IPS-15b (cell line): Measurements from ENCODE around the gene SUPT7L.
"Not testable (repeated sequence)": the region's sequence is repeated elsewhere in the genome, so short reads cannot be mapped to it uniquely, and the experiment has no call there.

ENCODE experiments used
- H3K27me3 ChIP-seq: one replicate; pipeline ENCODE4 v1.6.1; 2013; ENCODE audit warnings: low read length; ENCODE audit not compliant: control insufficient read depth, insufficient read depth
- H3K36me3 ChIP-seq: one replicate; pipeline ENCODE4 v1.6.1; 2013; ENCODE audit warnings: low read length; ENCODE audit not compliant: control insufficient read depth, insufficient read depth
- H3K4me1 ChIP-seq: one replicate; pipeline ENCODE4 v1.6.1; 2013; ENCODE audit warnings: mild to moderate bottlenecking, low read length; ENCODE audit not compliant: control insufficient read depth, insufficient read depth
- H3K4me3 ChIP-seq: one replicate; pipeline ENCODE4 v1.5.1; 2013; ENCODE audit warnings: low read depth, low read length
- H3K9ac ChIP-seq: one replicate; pipeline ENCODE4 v1.6.1; 2013; ENCODE audit warnings: low read depth, mild to moderate bottlenecking, low read length
- H3K9me3 ChIP-seq: one replicate; pipeline ENCODE4 v1.6.1; 2013; ENCODE audit warnings: mild to moderate bottlenecking, low read length; ENCODE audit not compliant: control insufficient read depth, insufficient read depth

SUPT7L gene

DNA sequence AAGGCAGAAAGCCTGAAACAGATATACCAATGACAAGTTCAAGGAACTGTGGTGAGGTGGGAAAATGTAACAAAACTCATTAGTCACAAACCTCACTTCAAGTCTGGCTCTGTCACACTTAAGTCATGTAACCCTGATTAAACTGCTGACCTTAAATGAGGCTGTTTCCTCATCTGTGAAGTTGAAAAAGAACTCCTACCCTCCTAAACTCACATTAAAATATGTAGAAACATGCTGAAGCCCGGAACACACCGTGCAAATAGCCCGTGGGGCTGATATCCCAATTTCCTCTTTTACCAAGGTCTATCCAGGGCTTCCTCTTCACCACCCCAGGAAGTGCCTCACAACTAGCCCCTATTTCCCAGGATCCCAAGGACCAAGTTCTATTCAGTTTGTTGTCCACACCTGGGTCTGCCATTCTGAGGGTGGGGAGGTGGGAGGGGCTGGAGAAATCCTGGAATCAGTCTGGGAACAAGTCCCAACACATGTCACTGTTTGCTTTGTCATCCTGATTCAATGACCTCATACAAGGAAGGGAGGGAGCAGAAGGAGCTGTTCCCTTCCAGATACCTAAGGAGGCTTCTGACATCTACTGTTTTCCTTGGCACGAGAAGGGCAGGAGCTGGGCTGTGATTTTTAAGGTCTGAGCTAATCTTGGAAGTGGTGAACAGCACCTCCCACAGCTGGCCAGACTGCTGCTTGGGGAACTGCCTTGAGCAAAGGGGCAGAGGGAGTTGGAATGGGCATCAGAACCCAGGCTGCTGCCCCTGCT, 42.6 kb upstream of the SUPT7L start:
- H3K9me3 ChIP-seq, result no peaks in the 10 kb centered on the region
- no peak overlapping the region for H3K9ac ChIP-seq
- no peak overlapping the region for H3K4me3 ChIP-seq
- peaks cover 10% of the 10 kb centered on the region for H3K4me1 ChIP-seq
- H3K36me3 ChIP-seq, result no peaks in the 10 kb centered on the region
- no peaks in the 10 kb centered on the region for H3K27me3 ChIP-seq

DNA sequence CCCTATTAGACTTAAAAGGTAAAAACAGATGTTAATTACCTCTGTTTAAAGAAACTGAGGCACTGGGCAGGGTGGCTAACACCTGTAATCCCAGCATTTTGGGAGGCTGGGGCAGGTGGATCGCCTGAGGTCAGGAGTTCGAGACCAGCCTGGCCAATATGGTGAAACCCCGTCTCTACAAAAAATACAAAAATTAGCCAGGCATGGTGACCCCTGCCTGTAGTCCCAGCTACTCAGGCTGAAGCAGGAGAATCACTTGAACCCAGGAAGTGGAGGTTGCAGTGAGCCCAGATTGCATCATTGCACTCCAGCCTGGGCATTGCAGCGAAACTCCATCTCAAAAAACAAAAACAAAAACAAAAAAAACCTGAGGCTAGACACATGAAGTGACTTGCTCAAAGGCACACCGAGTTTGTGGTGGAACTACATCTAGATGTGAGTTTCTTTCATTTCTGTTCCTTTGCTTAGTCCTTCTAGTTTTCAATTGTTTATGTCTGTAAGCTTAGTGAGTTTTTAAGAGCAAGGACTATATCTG, 41.0 kb upstream of the SUPT7L start:
- no peak overlapping the region for H3K9ac ChIP-seq
- no peaks in the 10 kb centered on the region for H3K9me3 ChIP-seq
- H3K27me3 ChIP-seq, result no peaks in the 10 kb centered on the region
- H3K4me3 ChIP-seq, result no peak overlapping the region
- peaks cover 10% of the 10 kb centered on the region for H3K4me1 ChIP-seq
- H3K36me3 ChIP-seq, result no peaks in the 10 kb centered on the region

DNA sequence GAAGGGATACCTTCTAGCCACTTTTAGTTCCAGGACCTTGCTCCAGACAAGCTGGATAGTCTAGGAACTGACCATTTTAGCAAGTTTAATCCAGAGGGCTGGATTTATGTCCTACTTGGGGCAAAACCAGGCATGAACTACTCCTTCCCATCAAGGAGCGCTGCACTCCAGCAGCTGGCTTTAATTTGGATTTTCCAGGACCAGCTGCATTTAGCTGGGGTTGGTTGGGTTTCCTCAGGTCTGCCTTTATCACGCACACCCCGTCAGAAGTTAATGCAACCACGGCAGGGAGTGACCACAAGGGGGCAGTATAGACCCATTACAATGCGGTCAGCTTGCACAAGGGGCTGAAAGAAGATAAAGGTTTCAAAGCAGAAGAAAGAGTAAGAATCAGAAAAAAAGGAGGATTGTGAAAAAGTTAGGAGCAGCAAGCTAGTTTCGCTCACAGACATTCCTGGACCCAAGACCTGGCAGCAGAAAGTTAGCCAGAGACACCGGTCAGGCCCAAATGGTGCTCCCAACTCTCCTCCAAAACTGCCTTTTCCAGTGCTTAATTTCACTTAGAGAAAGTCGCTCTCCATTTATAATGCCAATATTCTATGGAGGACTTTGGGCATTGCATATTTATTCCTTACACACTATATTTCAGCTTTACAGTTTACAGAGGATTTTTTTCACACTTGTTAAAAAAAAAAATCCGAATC, 40.4 kb upstream of the SUPT7L start:
- Histone ChIP-seq H3K9me3 (no peaks in the 10 kb centered on the region), H3K4me3 (no peak overlapping the region), H3K36me3 (no peaks in the 10 kb centered on the region), H3K27me3 (no peaks in the 10 kb centered on the region), H3K9ac (no peak overlapping the region), H3K4me1 (peaks cover 10% of the 10 kb centered on the region)

GRCh38 chr2:27702302-27702701, 38.9 kb upstream of the SUPT7L start:
- Histone ChIP-seq H3K4me3 (no peak overlapping the region), H3K4me1 (peaks cover 10% of the 10 kb centered on the region), H3K9me3 (no peaks in the 10 kb centered on the region), H3K9ac (no peak overlapping the region), H3K27me3 (no peaks in the 10 kb centered on the region), H3K36me3 (no peaks in the 10 kb centered on the region)

DNA sequence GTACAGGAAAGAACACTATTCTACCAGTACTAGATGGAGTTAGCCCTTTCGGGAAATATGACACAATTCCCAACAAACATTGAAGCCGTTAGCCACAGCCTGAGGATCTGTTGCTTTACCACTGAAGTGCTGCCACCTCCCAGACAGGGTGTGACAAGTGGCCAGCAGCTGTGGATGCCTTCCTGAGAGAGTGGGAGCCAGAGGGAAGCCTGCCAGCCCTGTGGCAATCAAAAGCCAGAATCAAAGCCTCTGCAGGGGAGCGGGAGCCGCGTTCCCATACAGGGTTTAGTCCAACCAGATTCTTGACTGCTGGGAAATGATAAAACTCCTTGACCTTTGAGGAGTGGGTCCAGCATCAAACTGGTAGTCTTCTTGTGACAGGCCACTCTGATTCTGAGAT, 38.3 kb upstream of the SUPT7L start:
- no peak overlapping the region for H3K9ac ChIP-seq
- no peak overlapping the region for H3K4me3 ChIP-seq
- H3K4me1 ChIP-seq, result peaks cover 10% of the 10 kb centered on the region

GRCh38 chr2:27697660-27698059, 34.2 kb upstream of the SUPT7L start:
- Histone ChIP-seq H3K36me3 (no peaks in the 10 kb centered on the region), H3K4me1 (no peaks in the 10 kb centered on the region), H3K9ac (no peak overlapping the region), H3K4me3 (no peak overlapping the region), H3K27me3 (no peaks in the 10 kb centered on the region), H3K9me3 (no peaks in the 10 kb centered on the region)

More for the DNA sequence above, 38.3 kb upstream of the SUPT7L start:
- no peaks in the 10 kb centered on the region for H3K36me3 ChIP-seq
- H3K9me3 ChIP-seq, result no peaks in the 10 kb centered on the region
- no peaks in the 10 kb centered on the region for H3K27me3 ChIP-seq

DNA sequence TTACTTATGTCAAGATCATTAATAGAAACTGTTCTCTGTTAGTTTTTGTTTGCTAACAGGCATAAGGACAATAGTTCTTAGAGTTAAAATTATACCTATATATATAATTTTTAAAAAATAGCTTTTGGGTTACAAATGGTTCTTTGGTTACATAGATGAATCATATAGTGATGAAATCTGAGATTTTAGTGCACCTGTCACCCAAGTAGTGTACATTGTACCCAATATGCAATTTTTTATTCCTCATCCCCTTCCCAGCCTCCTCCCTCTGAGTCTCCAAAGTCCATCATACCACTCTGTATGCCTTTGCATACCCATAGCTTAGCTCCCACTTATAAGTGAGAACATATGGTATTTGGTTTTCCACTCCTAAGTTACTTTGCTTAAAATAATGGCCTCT, 26.6 kb upstream of the SUPT7L start:
- Histone ChIP-seq H3K9ac (no peak overlapping the region), H3K36me3 (peaks cover 5% of the 10 kb centered on the region), H3K9me3 (no peaks in the 10 kb centered on the region)

DNA sequence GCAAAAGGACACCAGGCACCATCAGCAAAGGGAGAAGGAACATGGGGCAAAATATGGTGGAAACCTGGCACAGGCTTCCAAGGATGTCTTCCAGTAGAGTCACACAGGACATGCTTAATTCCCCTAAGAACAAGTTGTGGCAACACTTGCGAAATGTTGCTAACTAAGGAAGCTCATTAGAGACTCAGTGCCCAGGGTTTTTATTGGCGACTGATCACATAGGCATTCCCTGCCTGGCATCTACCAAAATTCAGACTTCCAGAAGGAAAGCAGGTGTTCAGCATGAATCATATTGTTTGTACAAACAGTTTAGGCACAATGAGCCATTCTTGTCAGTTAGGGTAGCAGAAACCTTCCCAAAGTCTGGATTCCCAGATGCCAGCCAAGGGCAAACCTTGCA, 26.0 kb upstream of the SUPT7L start:
- Histone ChIP-seq H3K9me3 (no peaks in the 10 kb centered on the region), H3K4me1 (no peaks in the 10 kb centered on the region), H3K36me3 (peaks cover 5% of the 10 kb centered on the region), H3K27me3 (no peaks in the 10 kb centered on the region), H3K4me3 (no peak overlapping the region), H3K9ac (no peak overlapping the region)

More for the DNA sequence above, 26.6 kb upstream of the SUPT7L start:
- Histone ChIP-seq H3K4me3 (no peak overlapping the region), H3K4me1 (no peaks in the 10 kb centered on the region), H3K27me3 (no peaks in the 10 kb centered on the region)

DNA sequence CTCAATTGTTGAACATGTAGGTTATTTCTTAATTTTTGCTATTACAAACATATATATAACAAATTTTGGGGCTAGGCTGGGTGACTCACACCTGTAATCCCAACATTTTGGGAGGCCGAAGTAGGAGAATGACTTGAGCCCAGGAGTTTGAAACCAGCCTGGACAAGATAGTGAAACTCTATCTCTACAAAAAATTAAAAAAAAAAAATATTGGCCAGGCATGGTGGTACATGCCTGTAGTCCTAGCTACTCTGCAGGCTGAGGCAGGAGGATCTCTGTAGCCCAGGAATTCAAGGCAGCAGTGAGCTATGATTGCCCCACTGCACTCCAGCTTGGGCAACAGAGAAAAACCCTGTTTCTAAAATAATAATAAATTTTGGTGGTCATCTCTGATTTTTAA, 23.8 kb upstream of the SUPT7L start:
- Histone ChIP-seq H3K27me3 (no peaks in the 10 kb centered on the region), H3K4me3 (no peak overlapping the region), H3K4me1 (no peaks in the 10 kb centered on the region), H3K9ac (no peak overlapping the region), H3K36me3 (peaks cover 5% of the 10 kb centered on the region), H3K9me3 (no peaks in the 10 kb centered on the region)

- no peaks in the 10 kb centered on the region for H3K9me3 ChIP-seq
- no peak overlapping the region for H3K9ac ChIP-seq
- H3K4me1 ChIP-seq, result no peaks in the 10 kb centered on the region
- peaks cover 5% of the 10 kb centered on the region for H3K36me3 ChIP-seq
- H3K27me3 ChIP-seq, result no peaks in the 10 kb centered on the region
- no peak overlapping the region for H3K4me3 ChIP-seq
Observed at GRCh38 chr2:27685577-27685976, 22.2 kb upstream of the SUPT7L start.

- not testable (repeated sequence) for H3K9ac ChIP-seq, H3K27me3 ChIP-seq, H3K4me3 ChIP-seq, H3K36me3 ChIP-seq, H3K9me3 ChIP-seq, H3K4me1 ChIP-seq
Observed at GRCh38 chr2:27685006-27685405, 21.6 kb upstream of the SUPT7L start.
